GM13977 (cell line): ENCODE results near the gene FBXW8.

Experiments used
- DNase-seq: peaks from one replicate; pipeline ENCODE4 v3.0.0; 2012; ENCODE audit warnings: low spot score
- CTCF ChIP-seq: IDR thresholded peaks from 2 replicates; pipeline ENCODE4 v1.5.1; 2012; ENCODE audit warnings: mild to moderate bottlenecking, control low read depth; ENCODE audit not compliant: insufficient read depth; ENCODE audit errors: extremely low read depth, missing control alignments
- in situ Hi-C: fragments of 300-500 bp; cut with MboI; formaldehyde crosslinking; loops from one replicate; pipeline ENCODE4 v1.12.0; 2022; ENCODE audit warnings: low sequenced_read_pairs, low pct_unique_long_range_greater_than_20kb, mixed read lengths, inconsistent platforms; ENCODE audit not compliant: unreplicated experiment

FBXW8 gene

DNA sequence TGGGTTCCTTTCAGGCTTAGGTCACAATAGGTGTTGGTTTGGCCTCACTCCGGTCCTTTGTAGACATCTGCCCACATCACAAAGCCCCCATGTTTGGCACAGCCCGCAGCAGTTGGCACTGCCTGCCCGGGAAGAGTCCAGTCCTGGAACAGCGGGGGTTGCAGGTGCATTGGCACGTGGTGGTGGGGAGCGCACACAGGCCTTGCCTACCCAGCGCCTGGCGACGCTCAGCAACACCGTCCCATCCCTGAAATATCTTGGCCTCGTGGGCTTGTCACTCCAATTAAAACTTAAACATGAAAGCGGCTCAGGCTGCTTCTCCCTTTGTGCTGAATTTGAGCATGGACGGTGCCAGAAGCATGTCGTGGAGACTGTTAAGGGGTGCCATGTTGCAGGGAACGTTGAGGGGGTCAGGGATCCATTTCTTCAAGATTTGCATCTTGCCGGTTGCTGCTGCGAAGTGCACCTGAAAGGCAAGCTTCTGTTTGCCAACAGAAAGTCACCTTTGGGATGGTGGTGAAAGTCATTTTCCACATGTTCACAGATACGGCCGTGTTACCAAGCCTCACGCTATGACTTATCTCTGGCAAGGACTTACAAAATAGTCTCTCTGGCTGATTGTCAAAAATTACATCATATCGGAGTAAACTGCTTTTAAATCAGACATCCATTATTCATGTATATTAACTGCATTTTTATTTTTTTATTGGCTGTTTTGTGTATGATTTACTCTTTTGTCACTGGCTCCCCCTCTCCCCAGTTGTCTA is 91.5 kb downstream of the FBXW8 start:
- DNase-seq = no peak
- no peak for TF ChIP-seq CTCF
- in situ Hi-C loops = no loop called here

- no peak for DNase-seq
- in situ Hi-C loops = no loop called here
- no peak for TF ChIP-seq CTCF
Measured at GRCh38 chr12:117003883-117004404, 93.2 kb downstream of the FBXW8 start.

DNA sequence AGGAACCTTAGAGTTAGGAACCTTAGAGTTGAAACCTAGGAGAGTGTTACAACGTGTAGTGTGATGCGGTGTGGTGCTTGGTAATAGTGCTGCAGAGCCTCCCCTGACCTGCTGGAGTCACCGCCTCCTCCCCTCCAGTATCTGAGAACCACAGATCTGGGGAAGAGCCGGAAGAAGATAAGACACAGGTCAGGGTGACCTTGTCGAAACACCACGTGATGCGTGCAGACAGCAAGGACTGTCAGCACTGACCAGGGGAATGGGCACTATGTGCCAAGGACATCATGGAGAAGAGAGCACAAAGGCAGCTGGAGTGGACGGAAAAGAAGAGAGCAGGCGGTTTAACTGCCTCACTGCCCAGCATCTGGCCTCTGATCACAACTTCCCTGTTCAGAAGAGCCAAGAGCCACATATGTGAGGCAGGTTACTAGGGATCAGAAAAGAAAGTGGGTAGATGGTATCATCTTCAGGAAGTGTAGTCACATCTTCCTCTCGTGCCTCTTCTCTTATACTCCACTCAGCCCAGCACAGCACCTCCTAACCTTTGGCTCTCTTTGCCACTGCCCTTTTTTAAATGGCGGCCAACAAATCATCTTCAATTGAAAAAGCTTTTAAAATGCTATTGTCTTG is 94.8 kb downstream of the FBXW8 start:
- in situ Hi-C loops = no loop called here
- TF ChIP-seq CTCF = no peak

GRCh38 chr12:117006333-117006732 is 95.6 kb downstream of the FBXW8 start:
- DNase-seq = no peak
- in situ Hi-C loops = no loop called here
- no peak for TF ChIP-seq CTCF

More for the DNA sequence above, 94.8 kb downstream of the FBXW8 start:
- DNase-seq = no peak

DNA sequence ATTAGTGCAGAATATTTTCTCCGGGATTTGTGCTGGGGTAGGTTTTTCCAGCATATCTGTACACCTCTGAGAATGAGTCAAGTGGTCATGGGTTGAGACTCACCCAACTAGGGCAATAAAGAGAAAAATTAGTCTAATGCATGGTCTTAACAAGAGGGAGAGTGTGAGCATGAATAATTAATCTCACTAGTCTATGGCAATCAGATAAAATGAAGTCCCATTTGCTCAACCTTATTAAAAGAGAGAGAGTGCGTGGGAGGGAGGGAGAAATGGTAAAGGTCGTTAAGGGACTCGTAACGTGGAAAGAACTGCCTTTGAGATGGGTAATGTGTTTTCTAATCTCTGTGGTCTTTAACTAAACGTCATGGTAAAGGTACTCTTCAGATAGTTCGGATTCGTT is 96.8 kb downstream of the FBXW8 start:
- no peak for TF ChIP-seq CTCF
- no peak for DNase-seq
- in situ Hi-C loops = no loop called here

DNA sequence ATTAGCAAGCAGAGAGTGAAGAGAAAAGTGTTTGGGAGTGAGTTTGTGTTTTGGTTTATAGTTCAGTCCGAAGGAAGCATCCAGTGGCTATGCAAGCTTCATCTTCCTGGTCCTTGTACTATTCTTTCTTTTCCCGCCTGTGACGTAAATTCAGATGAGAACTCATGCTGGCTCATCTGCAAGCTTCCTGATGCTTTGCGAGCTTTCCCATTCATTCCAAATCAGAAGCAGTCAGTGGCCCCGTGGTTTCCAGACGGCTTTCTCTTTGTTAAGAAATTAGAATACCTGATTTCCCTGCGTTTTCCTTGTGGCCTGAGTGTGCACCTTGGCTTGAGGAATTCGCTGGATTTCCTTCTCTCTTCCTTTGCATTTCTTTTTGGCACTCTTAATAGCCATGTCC is 99.0 kb downstream of the FBXW8 start:
- no peak for TF ChIP-seq CTCF
- DNase-seq = no peak
- in situ Hi-C loops = no loop called here
